Posterior vena cava (tissue), 2 donors: Measurements from ENCODE around the gene FAN1. TPM values are rescaled to one million over a fixed set of nuclear protein-coding genes. Genes with fewer than 3 reads are reported as not detected.

ENCODE experiments used
- DNase-seq: peaks from one replicate; pipeline ENCODE4 v3.0.0-alpha.2; 2020; ENCODE audit warnings: low spot score
- intact Hi-C, 2 donors: fragments of 100-400 bp; cut with DNase I; formaldehyde crosslinking; loops; one replicate each; pipeline versions ENCODE4 v1.14.1 to v1.14.2; 2022 to 2023
- total RNA-seq, 2 donors: library from RNA; stranded (reverse); fragmentation: NEBNext Ultra II Directional; extraction: Animal tissue kit (Norgen Biotek cat#: 25700); gene quantifications; one replicate each; pipeline ENCODE4 v1.2.1, GENCODE V29; 2021
- donor health status: DM: yes; HTN: yes; CAD: no.
- donor health status: DM: yes; HTN: yes; CAD: no.

FAN1 gene
- total RNA-seq, 2 donors from 2014 or later: 4.0 to 13.8 TPM

- intact Hi-C loops: no loop called here
- peak; percentile 93 for DNase-seq
These were observed 87.8 kb downstream of the FAN1 start, which contains the start of gene MTMR10 for GRCh38 chr15:30991255-30992235. TSS of gene MTMR10 (minus strand) at chr15:30991628. CDS start at chr15:30991506, 122 bp downstream.

GRCh38 chr15:30992249-30992864 lies 88.6 kb downstream of the FAN1 start:
- intact Hi-C loops: no loop called here
- DNase-seq: no peak

Other genes with a start within 250 kb of the FAN1 start
- gene MTMR10, start 87.7 kb downstream of the FAN1 start, total RNA-seq: 10 to 100 TPM; 11.1 to 23.2 TPM
- not detected for gene TRPM1, start 197.8 kb downstream of the FAN1 start, total RNA-seq